Gastroesophageal sphincter (tissue), 3 donors: ENCODE data around the gene FBXL13.

Source experiments
- CTCF ChIP-seq, 4 experiments: fragments of 200-600 bp in 2 of 4; fragments of 450-650 bp in 2 of 4; sonication (generic) in 1 of 4; IDR thresholded peaks; one replicate each; pipeline ENCODE4 v1.5.1; 2017 to 2019; ENCODE audit warnings: antibody characterized with exemption in 4 of 4, mild to moderate bottlenecking in 2 of 4, moderate library complexity in 2 of 4
- EP300 ChIP-seq: sonication (generic); formaldehyde crosslinking; IDR thresholded peaks from one replicate; pipeline ENCODE4 v1.6.1; 2017; ENCODE audit warnings: antibody characterized with exemption, mild to moderate bottlenecking
- POLR2A ChIP-seq, 2 donors: fragments of 450-650 bp; IDR thresholded peaks; one replicate each; pipeline ENCODE4 v1.6.1; 2017; ENCODE audit warnings: antibody characterized with exemption in 2 of 2, mild to moderate bottlenecking in 2 of 2, moderate library complexity in 1 of 2
- POLR2AphosphoS5 ChIP-seq: sonication (generic); formaldehyde crosslinking; IDR thresholded peaks from one replicate; pipeline ENCODE4 v1.6.1; 2017; ENCODE audit warnings: antibody characterized with exemption

DNA sequence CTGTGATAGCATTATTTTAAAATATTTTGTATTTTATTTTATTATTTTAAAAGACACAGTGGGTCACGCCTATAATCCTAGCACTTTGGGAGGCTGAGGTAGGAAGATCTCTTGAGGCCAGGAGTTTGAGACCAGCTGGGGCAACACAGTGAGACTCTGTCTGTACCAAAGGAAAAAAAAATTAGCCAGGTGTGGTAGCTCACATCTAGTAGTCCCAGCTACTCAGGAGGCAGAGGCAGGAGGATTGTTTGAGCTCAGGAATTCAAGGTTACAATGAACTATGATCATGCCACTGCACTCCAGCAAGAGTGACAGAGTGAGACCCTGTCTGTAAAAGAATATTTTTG, 37.1 kb downstream of the FBXL13 start:
- TF ChIP-seq CTCF (IDR thresholded peaks at IDR 0.05) (no peak), POLR2A (IDR thresholded peaks at IDR 0.05) (no peak), EP300 (no peak), POLR2AphosphoS5 (no peak)
